ENCODE measurements around the gene NOC2L. TPM values are rescaled to one million over a fixed set of nuclear protein-coding genes. Genes with fewer than 3 reads are reported as not detected.

Gene NOC2L
- total RNA-seq, 1 experiment from 2014 or later: 130 TPM

DNA sequence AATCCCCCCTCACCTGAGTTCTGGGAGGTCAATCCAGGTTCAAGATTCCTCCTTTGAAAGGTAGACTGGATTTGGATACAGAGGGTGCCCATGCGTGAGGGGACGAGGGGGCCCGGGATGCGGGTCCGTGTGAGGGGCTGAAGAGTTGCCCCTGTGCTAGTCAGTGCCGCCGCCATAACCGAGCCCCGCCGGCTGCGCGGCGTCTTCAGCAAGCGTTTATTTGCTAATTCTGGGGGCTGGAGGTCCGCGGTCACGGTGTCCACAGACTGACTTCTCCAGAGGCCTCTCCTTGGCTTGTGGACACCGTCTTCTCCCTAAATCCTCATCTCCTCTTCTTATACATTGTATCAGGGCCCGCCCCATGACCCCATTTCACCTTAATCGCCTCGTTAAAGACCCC lies 56.3 kb downstream of the NOC2L start:
- no peak overlapping the region for H2BK5ac ChIP-seq (ENCODE audit: insufficient read length, low read length)
- H2BK12ac ChIP-seq (ENCODE audit: insufficient read length, low read depth, low read length): no peak overlapping the region
- no peak overlapping the region for H2BK120ac ChIP-seq (ENCODE audit: low read depth, low read length, poor library complexity, severe bottlenecking)
- H4K91ac ChIP-seq (ENCODE audit: insufficient read length, low read depth, low read length): no peak overlapping the region
- H3K4ac ChIP-seq (ENCODE audit: low read depth, low read length): no peak overlapping the region
- H4K5ac ChIP-seq (ENCODE audit: insufficient read length, low read depth, low read length): no peak overlapping the region
- peaks cover 95% of the 10 kb centered on the region for H3K27me3 Mint-ChIP-seq (ENCODE audit: low read depth)
- H3K14ac ChIP-seq (ENCODE audit: insufficient read depth, low read length): no peak overlapping the region
- no peak overlapping the region for H2AFZ ChIP-seq (ENCODE audit: low read length)
- H3K27me3 ChIP-seq (ENCODE audit: insufficient read depth, low read length): peaks cover 19% of the 10 kb centered on the region; the same call in 1 of the 2 replicates
- no peaks in the 10 kb centered on the region for H3K79me1 ChIP-seq (ENCODE audit: insufficient read depth, low read depth, low read length, poor library complexity, severe bottlenecking)
- no peak overlapping the region for H2BK20ac ChIP-seq (ENCODE audit: low read depth, low read length, poor library complexity, severe bottlenecking)
- H3K56ac ChIP-seq (ENCODE audit: insufficient read length, low read depth, low read length): no peak overlapping the region
- H3K36me3 Mint-ChIP-seq (ENCODE audit: insufficient read depth in 1 of 3, low read depth in 3 of 3): peaks cover 0 to 4% (median 3%) of the 10 kb centered on the region in 3 experiments; a peak in 2 of 7 replicates
- no peak overlapping the region for H2BK15ac ChIP-seq (ENCODE audit: low read depth, low read length)
- no peak overlapping the region for H3K27ac Mint-ChIP-seq
- TF ChIP-seq, protein P1, sequence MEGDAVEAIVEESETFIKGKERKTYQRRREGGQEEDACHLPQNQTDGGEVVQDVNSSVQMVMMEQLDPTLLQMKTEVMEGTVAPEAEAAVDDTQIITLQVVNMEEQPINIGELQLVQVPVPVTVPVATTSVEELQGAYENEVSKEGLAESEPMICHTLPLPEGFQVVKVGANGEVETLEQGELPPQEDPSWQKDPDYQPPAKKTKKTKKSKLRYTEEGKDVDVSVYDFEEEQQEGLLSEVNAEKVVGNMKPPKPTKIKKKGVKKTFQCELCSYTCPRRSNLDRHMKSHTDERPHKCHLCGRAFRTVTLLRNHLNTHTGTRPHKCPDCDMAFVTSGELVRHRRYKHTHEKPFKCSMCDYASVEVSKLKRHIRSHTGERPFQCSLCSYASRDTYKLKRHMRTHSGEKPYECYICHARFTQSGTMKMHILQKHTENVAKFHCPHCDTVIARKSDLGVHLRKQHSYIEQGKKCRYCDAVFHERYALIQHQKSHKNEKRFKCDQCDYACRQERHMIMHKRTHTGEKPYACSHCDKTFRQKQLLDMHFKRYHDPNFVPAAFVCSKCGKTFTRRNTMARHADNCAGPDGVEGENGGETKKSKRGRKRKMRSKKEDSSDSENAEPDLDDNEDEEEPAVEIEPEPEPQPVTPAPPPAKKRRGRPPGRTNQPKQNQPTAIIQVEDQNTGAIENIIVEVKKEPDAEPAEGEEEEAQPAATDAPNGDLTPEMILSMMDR (conservative IDR thresholded peaks at IDR 0.05): no peak
- no peak overlapping the region for H3K27ac ChIP-seq (ENCODE audit: insufficient read length, low read depth, low read length)
- no peak overlapping the region for H3K9ac ChIP-seq (ENCODE audit: extremely low read depth, insufficient read length, low read length)
- no peaks in the 10 kb centered on the region for H3K9me3 ChIP-seq (ENCODE audit: control insufficient read depth, low read depth, low read length)
- no peaks in the 10 kb centered on the region for H3K4me1 ChIP-seq (ENCODE audit: insufficient read depth, low read length)
- H4K8ac ChIP-seq (replicated peaks; ENCODE audit: insufficient read length, low read depth, low read length): no peak overlapping the region
- peaks cover 6% of the 10 kb centered on the region in 2 experiments for H3K4me1 Mint-ChIP-seq
- no peak overlapping the region for H3K4me2 ChIP-seq (ENCODE audit: insufficient read depth, insufficient read length, low read length)
- no peaks in the 10 kb centered on the region for H3K79me2 ChIP-seq (ENCODE audit: insufficient read depth, low read length)
- no peak overlapping the region for H3T11ph ChIP-seq (ENCODE audit: low read length)
- H3K18ac ChIP-seq (ENCODE audit: insufficient read length, low read depth, low read length): no peak overlapping the region
- DNase-seq: no peak
- H3K23me2 ChIP-seq (ENCODE audit: insufficient read length, low read depth, low read length, poor library complexity, severe bottlenecking): peaks cover 6% of the 10 kb centered on the region
- H3K9me3 Mint-ChIP-seq: peaks cover 3% of the 10 kb centered on the region in 2 experiments; a peak in 3 of 5 replicates
- no peak overlapping the region for H3K23ac ChIP-seq (ENCODE audit: insufficient read length, low read depth, low read length)
- no peak overlapping the region for H2AK5ac ChIP-seq (ENCODE audit: insufficient read length, low read length)
- H3K4me3 Mint-ChIP-seq: no peak overlapping the region
- H4K20me1 ChIP-seq (ENCODE audit: control insufficient read depth, insufficient read depth, insufficient read length): no peaks in the 10 kb centered on the region
- no CpG with 5 or more reads among the region's 21 CpGs for WGBS (ENCODE audit: extremely low coverage, insufficient read length, low lambda C conversion rate)

Data from H9 (cell line).